C4-2B (cell line): ENCODE data around the gene SARS1.
A peak's percentile ranks its signal among the peaks of the same experiment; 100 is the strongest.

Source experiments
- H3K27ac ChIP-seq: fragments of 450-650 bp; 2 replicates; pipeline ENCODE4 v1.5.1; 2017
- ZFX ChIP-seq: fragments of 450-650 bp; IDR thresholded peaks from 2 replicates; pipeline ENCODE4 v1.6.1; 2017
- TF ChIP-seq, protein P1 (sequence below): fragments of 450-650 bp; conservative IDR thresholded peaks from 2 replicates; pipeline ENCODE4 v1.5.1; 2017; ENCODE audit warnings: mild to moderate bottlenecking

SARS1 gene

DNA sequence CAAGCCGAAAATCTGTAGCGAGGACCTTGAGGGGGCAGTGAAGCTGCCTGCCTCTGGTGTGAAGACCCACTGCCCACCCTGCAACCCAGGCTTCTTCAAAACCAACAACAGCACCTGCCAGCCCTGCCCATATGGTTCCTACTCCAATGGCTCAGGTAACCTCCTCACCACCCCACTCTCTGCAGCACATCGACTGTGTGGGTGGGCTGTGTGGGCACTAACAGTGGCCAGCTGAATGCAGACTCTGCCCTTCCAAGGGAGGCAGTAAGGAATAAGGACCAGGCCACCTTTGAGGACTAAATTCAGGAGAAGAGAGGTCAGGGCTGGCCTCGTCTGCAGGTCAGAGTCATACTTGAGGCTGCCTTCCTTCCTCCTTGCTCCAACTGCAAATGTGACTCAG lies 25.5 kb upstream of the SARS1 start:
- H3K27ac ChIP-seq, result no peak overlapping the region
- TF ChIP-seq, protein P1, sequence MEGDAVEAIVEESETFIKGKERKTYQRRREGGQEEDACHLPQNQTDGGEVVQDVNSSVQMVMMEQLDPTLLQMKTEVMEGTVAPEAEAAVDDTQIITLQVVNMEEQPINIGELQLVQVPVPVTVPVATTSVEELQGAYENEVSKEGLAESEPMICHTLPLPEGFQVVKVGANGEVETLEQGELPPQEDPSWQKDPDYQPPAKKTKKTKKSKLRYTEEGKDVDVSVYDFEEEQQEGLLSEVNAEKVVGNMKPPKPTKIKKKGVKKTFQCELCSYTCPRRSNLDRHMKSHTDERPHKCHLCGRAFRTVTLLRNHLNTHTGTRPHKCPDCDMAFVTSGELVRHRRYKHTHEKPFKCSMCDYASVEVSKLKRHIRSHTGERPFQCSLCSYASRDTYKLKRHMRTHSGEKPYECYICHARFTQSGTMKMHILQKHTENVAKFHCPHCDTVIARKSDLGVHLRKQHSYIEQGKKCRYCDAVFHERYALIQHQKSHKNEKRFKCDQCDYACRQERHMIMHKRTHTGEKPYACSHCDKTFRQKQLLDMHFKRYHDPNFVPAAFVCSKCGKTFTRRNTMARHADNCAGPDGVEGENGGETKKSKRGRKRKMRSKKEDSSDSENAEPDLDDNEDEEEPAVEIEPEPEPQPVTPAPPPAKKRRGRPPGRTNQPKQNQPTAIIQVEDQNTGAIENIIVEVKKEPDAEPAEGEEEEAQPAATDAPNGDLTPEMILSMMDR, result no peak
- TF ChIP-seq ZFX, result no peak

DNA sequence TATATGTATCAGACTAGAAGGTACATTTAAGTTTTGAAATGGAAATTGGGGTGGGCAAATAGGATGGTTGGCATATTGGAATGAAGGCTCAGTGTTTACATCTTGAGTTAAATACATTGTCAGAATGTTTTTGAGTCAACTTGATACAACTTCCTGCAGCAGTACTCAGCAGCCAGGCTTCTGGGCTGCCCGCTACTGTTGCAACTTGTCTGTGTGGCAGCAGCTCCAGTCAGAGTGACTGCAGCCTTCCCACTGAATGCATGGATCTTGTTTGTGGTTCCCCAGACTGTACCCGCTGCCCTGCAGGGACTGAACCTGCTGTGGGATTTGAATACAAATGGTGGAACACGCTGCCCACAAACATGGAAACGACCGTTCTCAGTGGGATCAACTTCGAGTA lies 24.9 kb upstream of the SARS1 start:
- no peak for TF ChIP-seq ZFX
- TF ChIP-seq, protein P1, result no peak
- H3K27ac ChIP-seq, result no peak overlapping the region

DNA sequence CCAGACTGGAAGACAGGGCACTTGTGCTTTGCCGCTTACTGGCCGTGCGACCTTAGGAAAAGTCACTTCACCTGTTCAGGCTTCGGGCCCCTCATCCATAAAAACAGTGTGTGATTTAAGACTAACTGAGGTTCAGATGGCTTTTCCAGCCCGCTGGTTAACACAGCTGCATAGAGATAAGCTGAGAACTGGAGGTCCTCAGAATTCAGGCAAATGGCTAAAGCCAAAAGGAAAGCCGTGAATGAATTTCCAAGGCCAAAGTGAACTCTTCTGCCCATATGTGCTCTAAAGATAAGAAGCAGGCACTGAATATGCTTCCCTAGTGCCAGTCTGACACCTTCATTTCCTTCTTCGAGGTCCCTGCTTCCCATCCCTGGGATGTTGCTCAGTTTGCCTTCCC lies 23.5 kb upstream of the SARS1 start:
- TF ChIP-seq, protein P1, result no peak
- no peak for TF ChIP-seq ZFX
- no peak overlapping the region for H3K27ac ChIP-seq

DNA sequence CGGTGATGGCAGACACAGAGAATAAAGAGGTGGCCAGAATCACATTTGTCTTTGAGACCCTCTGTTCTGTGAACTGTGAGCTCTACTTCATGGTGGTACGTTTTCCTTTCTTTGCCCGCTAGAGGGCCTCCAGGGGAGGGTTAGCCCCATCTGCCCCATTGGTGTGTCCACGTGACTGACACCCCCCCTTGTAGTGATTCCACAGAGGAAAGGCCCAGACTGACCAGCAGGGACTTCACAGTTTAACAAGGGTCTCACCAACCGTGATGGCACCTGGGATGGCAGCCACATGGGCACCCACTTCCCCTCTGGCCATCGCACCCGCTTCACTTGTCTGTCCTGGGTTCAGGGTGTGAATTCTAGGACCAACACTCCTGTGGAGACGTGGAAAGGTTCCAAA lies 22.3 kb upstream of the SARS1 start:
- H3K27ac ChIP-seq, result no peak overlapping the region
- TF ChIP-seq ZFX, result no peak
- TF ChIP-seq, protein P1, result peak; percentile 52

DNA sequence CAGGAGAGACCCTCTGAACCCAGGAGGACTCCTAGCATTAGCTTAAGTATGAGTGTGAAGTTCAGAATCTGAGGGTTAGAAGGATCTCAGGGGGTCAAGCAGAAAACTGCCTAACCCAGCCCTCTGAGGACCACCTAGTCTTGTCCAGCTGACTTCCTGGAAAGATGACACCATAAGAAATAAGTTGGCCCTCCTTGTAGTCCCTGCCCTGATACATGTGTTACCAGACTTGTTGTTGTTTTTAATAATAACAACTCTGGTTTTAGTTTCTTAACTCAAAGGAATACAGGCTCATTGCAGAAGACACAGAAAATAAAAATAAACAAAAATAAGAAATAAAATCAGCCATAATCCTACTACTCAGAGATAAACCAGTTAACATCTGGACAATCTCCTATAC lies 21.8 kb upstream of the SARS1 start:
- TF ChIP-seq, protein P1, result no peak
- TF ChIP-seq ZFX, result no peak
- no peak overlapping the region for H3K27ac ChIP-seq

DNA sequence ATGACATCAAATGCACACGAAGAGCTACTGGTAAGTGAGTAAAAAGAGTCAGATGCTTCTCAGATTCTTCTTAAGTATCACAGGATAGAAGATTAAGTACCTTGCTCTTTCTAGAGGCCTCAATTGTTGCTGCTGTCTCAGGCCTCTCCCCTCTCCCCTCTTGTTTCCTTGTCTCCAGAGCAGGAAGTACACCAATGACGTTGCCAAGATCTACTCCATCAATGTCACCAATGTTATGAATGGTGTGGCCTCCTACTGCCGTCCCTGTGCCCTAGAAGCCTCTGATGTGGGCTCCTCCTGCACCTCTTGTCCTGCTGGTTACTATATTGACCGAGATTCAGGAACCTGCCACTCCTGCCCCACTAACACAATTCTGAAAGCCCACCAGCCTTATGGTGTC lies 21.3 kb upstream of the SARS1 start:
- TF ChIP-seq ZFX, result no peak
- TF ChIP-seq, protein P1, result no peak
- H3K27ac ChIP-seq, result no peak overlapping the region

DNA sequence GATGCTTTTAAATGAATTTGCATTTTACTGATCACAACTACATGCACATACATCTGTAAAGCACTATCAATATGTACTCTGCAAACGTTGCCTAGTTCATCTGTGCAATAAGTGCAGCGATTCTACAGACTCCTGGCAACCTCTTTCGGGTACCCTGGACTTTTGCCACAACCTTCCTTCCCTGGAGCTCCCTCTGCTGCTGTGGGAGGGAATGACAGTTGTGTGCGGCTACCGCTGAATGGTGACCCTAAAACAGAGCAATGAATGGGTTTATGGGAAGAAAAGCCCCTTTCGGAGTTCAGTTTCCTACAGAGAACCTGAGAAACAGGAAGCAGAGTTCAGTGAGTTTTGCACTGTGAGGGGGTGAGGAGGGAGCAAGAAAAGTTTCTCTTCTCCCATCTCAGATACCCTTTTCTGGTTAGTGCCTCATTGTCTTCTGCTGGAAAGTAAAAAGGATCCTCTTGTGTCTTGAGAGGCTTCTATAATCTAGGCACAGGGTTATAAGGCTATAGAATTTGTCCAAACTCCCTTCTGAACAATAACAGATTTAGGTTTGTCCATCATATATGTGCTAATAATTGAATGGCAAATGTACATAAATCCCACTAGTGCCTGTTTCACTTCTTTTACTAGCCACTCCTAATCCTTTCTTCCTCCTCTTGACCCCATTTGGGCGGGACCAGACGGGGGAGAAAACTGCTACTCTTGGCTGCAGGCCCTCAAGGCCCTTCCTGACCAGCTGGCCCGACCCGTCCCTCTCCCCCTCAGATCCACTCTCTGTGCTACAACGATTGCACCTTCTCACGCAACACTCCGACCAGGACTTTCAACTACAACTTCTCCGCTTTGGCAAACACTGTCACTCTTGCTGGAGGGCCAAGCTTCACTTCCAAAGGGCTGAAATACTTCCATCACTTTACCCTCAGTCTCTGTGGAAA lies 19.8 kb upstream of the SARS1 start:
- no peak for TF ChIP-seq ZFX
- TF ChIP-seq, protein P1, result peak; percentile 91

More for the DNA sequence above, 19.8 kb upstream of the SARS1 start:
- no peak overlapping the region for H3K27ac ChIP-seq
